Subcutaneous adipose tissue (tissue), 4 donors: ENCODE data around the gene HCAR2. TPM values are rescaled to one million over a fixed set of nuclear protein-coding genes. Genes with fewer than 3 reads are reported as not detected.
"Not testable (repeated sequence)": the region's sequence is repeated elsewhere in the genome, so short reads cannot be mapped to it uniquely, and the experiment has no call there.

Experiments
- total RNA-seq, 4 donors: library from RNA; depleted of rRNA; stranded (reverse); fragments of >200 nt; gene quantifications; one replicate each; pipeline ENCODE4 v1.1.0, GENCODE V29; 2016
- TF ChIP-seq, protein P1 (sequence below): fragments of 450-650 bp; IDR thresholded peaks from one replicate; pipeline ENCODE4 v1.5.1; 2016; ENCODE audit warnings: low read depth, mild to moderate bottlenecking, control low read depth, antibody characterized with exemption, moderate library complexity

The HCAR2 gene
- 10 to 100 TPM in 2 of 4 donors, 1 to 10 TPM in 2; 7.7 to 15.8 (median 10.9) TPM for total RNA-seq

DNA sequence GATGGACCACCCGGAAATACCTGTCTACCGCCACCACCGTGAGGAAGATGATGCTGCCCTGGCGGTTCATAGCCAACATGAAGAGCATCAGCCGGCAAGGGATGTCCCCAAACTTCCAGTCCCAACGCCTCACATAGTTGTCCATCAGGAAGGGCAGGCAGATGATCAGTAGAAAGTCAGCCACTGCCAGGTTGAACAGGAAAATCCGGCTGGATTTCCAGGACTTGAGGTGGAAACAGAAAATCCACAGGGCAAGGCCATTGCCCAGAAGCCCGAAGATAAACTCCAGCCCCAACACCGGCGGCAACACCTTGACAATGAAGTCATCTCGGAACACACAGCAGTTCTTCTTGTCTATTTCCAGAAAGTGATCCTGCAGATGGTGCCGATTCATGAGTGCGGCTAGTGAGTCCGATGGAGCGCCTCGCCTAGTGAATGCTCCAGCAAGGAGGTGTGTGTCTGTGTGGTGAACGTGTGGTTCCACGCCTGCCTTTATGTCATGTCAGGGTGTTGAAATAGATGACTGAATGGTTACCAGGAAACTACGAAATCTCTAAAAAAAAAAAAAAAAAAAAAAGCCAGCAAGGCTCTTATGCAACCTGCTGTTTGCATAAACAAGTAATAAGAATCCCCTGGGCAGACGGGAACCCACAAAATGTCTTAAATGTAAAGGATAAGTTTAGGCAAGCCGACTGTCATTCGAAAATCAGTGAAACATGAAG, at the start of gene HCAR2:
TSS of gene HCAR2 (minus strand) at position 468 of the 722 bp plus-strand sequence. CDS start at position 394, 74 bp downstream.
- TF ChIP-seq, protein P1, sequence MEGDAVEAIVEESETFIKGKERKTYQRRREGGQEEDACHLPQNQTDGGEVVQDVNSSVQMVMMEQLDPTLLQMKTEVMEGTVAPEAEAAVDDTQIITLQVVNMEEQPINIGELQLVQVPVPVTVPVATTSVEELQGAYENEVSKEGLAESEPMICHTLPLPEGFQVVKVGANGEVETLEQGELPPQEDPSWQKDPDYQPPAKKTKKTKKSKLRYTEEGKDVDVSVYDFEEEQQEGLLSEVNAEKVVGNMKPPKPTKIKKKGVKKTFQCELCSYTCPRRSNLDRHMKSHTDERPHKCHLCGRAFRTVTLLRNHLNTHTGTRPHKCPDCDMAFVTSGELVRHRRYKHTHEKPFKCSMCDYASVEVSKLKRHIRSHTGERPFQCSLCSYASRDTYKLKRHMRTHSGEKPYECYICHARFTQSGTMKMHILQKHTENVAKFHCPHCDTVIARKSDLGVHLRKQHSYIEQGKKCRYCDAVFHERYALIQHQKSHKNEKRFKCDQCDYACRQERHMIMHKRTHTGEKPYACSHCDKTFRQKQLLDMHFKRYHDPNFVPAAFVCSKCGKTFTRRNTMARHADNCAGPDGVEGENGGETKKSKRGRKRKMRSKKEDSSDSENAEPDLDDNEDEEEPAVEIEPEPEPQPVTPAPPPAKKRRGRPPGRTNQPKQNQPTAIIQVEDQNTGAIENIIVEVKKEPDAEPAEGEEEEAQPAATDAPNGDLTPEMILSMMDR, result not testable (repeated sequence)

DNA sequence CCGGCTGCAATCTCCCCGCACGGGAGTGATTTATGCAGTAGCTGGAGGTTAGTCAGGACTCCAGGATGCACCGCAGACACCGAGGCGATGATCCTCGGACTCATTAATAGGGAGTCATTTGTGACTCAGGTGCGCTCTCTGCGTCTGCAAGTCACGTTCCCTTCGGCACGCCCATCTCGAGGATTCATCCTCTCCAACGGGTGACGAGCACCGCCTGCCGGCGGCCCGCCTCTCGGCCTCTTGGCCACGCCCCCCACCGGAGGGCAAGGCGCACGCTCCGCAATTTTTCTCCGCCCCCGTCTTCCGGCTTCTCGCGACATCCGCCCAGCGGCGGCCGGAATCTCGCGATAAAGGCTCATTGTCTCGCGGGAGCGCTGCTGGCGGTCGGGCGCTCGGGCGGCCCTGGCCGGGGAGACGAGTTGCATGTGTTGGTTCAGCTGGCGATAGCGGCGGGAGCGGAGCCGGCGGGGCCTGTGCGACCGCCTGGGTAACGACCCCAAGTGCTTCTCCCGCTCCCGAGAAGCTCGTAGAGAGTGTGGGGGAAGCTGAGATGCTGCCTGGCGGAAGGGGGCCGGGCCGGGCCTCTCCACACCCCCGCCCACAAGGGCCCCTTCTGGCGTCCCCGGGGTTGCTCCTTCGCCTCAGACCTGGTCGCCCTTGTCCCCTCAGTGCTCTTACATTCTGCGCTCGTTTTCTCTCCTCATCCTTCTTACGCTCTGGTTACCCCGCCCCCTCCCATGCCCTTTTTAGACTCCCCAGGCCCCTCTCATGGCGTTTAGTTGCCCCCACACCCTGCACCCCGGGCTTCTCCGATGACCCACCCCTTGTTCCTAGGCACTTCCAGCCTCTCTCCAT, 49.5 kb upstream of the HCAR2 start, which contains the start of gene DENR:
TSS of gene DENR (plus strand) at position 361 of the 855 bp plus-strand sequence. CDS start 878 bp downstream, outside the sequence.
- TF ChIP-seq, protein P1, result no peak

DNA sequence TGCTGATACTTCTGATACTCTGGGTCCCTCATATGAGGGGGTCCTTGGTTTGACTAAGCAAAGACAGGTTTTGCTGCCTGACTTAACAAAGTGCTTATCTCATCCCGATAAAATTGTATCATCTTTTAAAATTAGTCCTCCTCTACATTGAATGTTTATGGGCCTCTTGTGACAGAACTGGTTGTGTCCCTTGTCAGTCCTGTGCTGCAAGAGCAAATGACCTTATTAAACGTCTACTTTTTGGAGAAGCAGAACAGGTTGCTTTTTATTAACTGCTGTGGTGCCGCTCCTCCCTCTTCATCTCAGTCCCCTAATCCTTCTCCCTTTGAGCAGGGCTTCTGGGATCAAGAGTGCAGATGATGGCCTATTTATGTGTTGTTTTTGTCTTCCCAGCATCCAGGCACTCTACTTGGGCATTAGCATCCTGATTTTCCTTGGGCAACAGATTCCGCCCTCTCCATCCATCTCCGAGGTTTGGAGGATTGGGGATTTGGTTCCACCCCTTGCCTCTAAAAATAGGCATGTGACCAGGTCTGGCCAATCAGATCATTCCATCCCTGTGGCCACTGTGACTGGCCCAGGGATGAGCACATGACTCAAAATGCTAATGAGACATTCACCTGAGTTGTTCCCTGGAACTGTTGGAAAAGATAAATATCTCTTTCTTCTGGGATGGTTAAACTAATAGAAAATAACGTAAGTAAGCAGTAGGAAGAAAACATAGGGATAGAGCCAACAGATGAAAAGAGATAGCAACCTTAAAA, 46.6 kb upstream of the HCAR2 start:
- TF ChIP-seq, protein P1, result no peak

DNA sequence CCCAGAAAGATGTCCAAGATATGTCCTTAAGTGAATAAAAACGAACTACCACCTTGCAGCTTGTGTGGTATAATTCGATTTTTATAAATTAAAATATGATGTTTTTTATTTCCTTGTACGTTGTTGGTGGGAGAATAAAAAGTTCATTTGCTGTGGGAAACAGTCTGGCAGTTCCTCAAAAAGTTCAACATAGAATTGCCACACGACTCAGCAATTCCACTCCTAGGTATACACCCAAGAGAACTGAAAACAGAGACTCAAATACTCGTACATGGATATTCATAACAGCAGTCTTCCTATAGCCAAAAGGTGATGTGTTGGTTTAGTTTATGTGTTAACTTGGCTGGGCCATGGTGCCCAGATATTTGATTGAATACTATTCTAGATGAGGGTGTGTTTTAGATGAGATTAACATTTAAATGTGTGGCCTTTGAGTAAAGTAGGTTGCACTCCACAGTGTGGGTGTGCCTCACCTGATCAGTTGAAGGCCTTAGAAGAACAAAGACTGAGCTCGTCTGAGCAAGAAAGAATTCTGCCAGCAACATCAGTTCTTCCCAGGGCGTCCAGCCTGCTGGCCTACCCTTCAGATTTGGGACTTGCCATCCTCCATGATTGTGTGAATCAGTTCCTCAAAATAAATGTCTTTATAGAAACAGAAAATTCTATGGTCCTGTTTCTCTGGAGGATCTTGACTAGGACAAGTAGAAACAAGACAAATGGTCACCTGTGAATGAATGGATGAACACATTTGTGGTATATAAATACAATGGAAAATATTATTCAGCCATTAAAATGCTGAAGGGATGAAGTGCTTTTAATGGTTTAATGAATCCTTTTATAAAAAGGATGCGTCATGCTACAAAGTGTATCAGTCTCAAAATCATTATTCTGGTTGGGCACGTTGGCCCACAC, 44.3 kb upstream of the HCAR2 start:
- TF ChIP-seq, protein P1, result no peak

DNA sequence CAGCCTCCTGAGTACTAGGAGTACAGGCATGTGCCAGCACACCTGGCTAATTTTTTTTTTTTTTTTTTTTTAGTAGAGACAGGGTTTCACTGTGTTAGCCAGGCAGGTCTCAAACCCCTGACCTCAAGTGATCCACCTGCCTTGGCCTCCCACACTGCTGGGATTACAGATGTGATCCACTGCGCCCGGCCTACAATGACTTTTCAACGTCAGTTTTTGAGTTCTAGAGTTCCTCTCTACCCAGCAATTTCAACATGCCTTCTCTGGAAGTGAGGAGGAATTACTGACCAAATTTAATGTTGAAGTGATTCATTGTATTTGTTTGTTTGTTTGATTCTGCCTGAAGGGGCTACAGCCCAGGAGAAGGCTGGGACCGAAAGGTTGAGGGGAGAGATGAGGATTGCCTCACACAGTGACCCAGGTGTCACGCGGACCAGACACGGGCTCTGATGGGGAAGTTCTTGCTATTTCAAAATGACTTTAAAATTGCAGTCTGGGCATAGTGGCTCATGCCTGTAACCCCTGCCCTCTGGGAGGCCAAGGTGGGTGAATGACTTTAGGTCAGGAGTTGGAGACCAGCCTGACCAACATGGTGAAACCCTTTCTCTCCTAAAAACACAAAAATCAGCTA, 40.9 kb upstream of the HCAR2 start:
- TF ChIP-seq, protein P1, result no peak

DNA sequence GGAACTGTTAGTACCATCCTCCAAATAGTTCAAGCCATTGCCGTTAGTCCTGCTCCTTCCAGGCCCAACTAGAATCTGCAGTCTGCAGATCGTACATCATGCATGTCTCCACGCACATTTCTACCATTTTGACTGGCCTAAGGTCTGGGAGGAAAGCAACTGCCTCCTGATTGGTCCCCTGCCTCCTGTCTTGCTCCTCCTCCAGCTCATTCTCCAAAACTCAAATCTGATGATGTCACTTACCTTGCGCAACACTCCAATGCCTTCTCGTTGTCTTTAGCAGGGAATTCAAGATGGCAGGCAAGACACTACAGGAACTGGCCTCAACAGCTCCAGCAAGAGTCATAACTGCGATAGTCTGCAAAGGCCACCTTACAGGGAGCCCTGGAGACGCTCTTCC, 37.2 kb upstream of the HCAR2 start:
- TF ChIP-seq, protein P1, result no peak
